ENCODE results near the gene SNX30.

GRCh38 chr9:112794731-112795130 lies 44.2 kb downstream of the SNX30 start:
- TF ChIP-seq, protein P1, sequence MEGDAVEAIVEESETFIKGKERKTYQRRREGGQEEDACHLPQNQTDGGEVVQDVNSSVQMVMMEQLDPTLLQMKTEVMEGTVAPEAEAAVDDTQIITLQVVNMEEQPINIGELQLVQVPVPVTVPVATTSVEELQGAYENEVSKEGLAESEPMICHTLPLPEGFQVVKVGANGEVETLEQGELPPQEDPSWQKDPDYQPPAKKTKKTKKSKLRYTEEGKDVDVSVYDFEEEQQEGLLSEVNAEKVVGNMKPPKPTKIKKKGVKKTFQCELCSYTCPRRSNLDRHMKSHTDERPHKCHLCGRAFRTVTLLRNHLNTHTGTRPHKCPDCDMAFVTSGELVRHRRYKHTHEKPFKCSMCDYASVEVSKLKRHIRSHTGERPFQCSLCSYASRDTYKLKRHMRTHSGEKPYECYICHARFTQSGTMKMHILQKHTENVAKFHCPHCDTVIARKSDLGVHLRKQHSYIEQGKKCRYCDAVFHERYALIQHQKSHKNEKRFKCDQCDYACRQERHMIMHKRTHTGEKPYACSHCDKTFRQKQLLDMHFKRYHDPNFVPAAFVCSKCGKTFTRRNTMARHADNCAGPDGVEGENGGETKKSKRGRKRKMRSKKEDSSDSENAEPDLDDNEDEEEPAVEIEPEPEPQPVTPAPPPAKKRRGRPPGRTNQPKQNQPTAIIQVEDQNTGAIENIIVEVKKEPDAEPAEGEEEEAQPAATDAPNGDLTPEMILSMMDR (IDR thresholded peaks at IDR 0.05; ENCODE audit: low read depth, low read length): no peak
- TF ChIP-seq POLR2A (IDR thresholded peaks at IDR 0.05; ENCODE audit: extremely low read depth, insufficient read length): no peak
- TF ChIP-seq MYC (IDR thresholded peaks at IDR 0.05; ENCODE audit: low read depth, low read length): no peak

Measured in NB4 (cell line).